HepG2 (cell line): ENCODE results near the gene TTC9. TPM values are rescaled to one million over a fixed set of nuclear protein-coding genes. Genes with fewer than 3 reads are reported as not detected.

ENCODE experiments used
- ATAC-seq: fragments of 200-7000 bp; cut with Tn5 transposase; 3 replicates; pipeline ENCODE4 v1.9.1; 2020; ENCODE audit warnings: mild to moderate bottlenecking, moderate library complexity
- BruUV-seq: library from RNA; stranded (reverse); fragments of 400-500 nt; replicated peaks from 2 replicates; lab custom pipeline; 2021; lab: Mats Ljungman, UMichigan
- CTCF ChIA-PET: fragments of 300-600 bp; formaldehyde crosslinking; extraction: SDS; loops from one replicate; lab custom pipeline; 2021; ENCODE audit warnings: low total read pairs, inconsistent platforms, low intra/inter-chr PET ratio; lab: Yijun Ruan, JAX
- POLR2A ChIA-PET: fragments of 350-600 bp; sonication (Branson Sonifier 250); formaldehyde crosslinking; loops from one replicate; lab custom pipeline; 2020; ENCODE audit warnings: antibody characterized with exemption, inconsistent platforms; lab: Yijun Ruan, JAX
- DNase-seq: peaks from one replicate; pipeline ENCODE4 v3.0.0-alpha.2; 2015; ENCODE audit warnings: low spot score
- FAIRE-seq: peaks from 3 replicates; lab custom pipeline; 2011; peaks lifted over from hg19 to GRCh38; lab: Jason Lieb, UNC
- H2AFZ ChIP-seq: one replicate; pipeline ENCODE4 v1.6.1; 2011; ENCODE audit warnings: low read length, inconsistent platforms
- H3K27ac ChIP-seq: fragments of 300-600 bp; 3 replicates; pipeline ENCODE4 v1.8.0; 2011; ENCODE audit warnings: mixed run types, mild to moderate bottlenecking, mixed read lengths, low read length, inconsistent platforms; ENCODE audit not compliant: insufficient read depth; ENCODE audit errors: extremely low read length
- H3K27me3 ChIP-seq, 2 experiments: fragments of 200-600 bp in 1 of 2; 2 replicates in 1 of 2; 3 replicates in 1 of 2; pipeline versions ENCODE4 v1.6.0 to v1.8.0; 2011; ENCODE audit warnings: low read length in 2 of 2, mild to moderate bottlenecking in 2 of 2, moderate library complexity in 2 of 2, inconsistent platforms in 1 of 2; ENCODE audit not compliant: insufficient read depth in 2 of 2, control insufficient read depth in 1 of 2
- H3K36me3 ChIP-seq, 2 experiments: fragments of 200-600 bp in 1 of 2; replicated peaks in 1 of 2; 2 replicates in 1 of 2; 3 replicates in 1 of 2; pipeline versions ENCODE4 v1.5.1 to v1.8.0; 2011; ENCODE audit warnings: low read length in 2 of 2, inconsistent platforms in 1 of 2; ENCODE audit not compliant: insufficient read depth in 2 of 2, control insufficient read depth in 1 of 2
- H3K4me1 ChIP-seq: 2 replicates; pipeline ENCODE4 v1.5.1; 2012; ENCODE audit warnings: low read length, inconsistent platforms; ENCODE audit not compliant: insufficient read depth
- H3K4me2 ChIP-seq: 2 replicates; pipeline ENCODE4 v1.6.0; 2011; ENCODE audit warnings: low read depth, low read length, inconsistent platforms
- H3K4me3 ChIP-seq, 3 experiments: fragments of 200-600 bp in 1 of 3; sonication (generic), shearing (Covaris generic) in 1 of 3; replicated peaks in 1 of 3; 2 replicates each; pipeline ENCODE4 v1.5.1; 2011 to 2016; ENCODE audit warnings: low read length in 3 of 3, inconsistent platforms in 2 of 3, low read depth in 2 of 3, mild to moderate bottlenecking in 2 of 3, control low read depth in 1 of 3, mixed read lengths in 1 of 3; ENCODE audit not compliant: insufficient read depth in 1 of 3
- H3K79me2 ChIP-seq: one replicate; pipeline ENCODE4 v1.6.1; 2011; ENCODE audit warnings: low read length, inconsistent platforms; ENCODE audit not compliant: insufficient read depth
- H3K9ac ChIP-seq: 2 replicates; pipeline ENCODE4 v1.6.0; 2011; ENCODE audit warnings: mild to moderate bottlenecking, low read depth, low read length, inconsistent platforms; ENCODE audit not compliant: insufficient read depth
- H3K9me3 ChIP-seq: 2 replicates; pipeline ENCODE4 v1.5.1; 2012; ENCODE audit warnings: mild to moderate bottlenecking, low read length
- H4K20me1 ChIP-seq: 2 replicates; pipeline ENCODE4 v1.6.0; 2011; ENCODE audit warnings: inconsistent platforms, mild to moderate bottlenecking, low read length, moderate library complexity; ENCODE audit not compliant: insufficient read depth
- CENPT ChIP-seq: sonication (generic); formaldehyde crosslinking; IDR thresholded peaks from 2 replicates; pipeline ENCODE4 v1.8.0; 2022; ENCODE audit warnings: low read depth, mild to moderate bottlenecking, moderate library complexity, missing genetic modification reagents
- NFKB2 ChIP-seq: sonication (generic); formaldehyde crosslinking; IDR thresholded peaks from 2 replicates; pipeline ENCODE4 v1.4.0; 2020; ENCODE audit warnings: missing genetic modification reagents, borderline replicate concordance
- POGZ ChIP-seq: sonication (generic); formaldehyde crosslinking; IDR thresholded peaks from 2 replicates; pipeline ENCODE4 v1.4.0; 2020; ENCODE audit warnings: mild to moderate bottlenecking, missing genetic modification reagents
- THAP9 ChIP-seq: sonication (generic); formaldehyde crosslinking; IDR thresholded peaks from 2 replicates; pipeline ENCODE4; 2020; ENCODE audit warnings: missing genetic modification reagents, mild to moderate bottlenecking, borderline replicate concordance
- U2AF1 ChIP-seq: fragments of 200-400 bp; formaldehyde crosslinking; optimal IDR thresholded peaks from 2 replicates; pipeline ENCODE3; 2017; ENCODE audit warnings: mild to moderate bottlenecking, low read depth, low read length
- ZFP91 ChIP-seq: sonication (generic); formaldehyde crosslinking; IDR thresholded peaks from 2 replicates; pipeline ENCODE4 v1.9.0; 2022; ENCODE audit warnings: missing genetic modification reagents, mild to moderate bottlenecking, borderline replicate concordance
- ZNF143 ChIP-seq: sonication (generic); formaldehyde crosslinking; IDR thresholded peaks from 2 replicates; pipeline ENCODE4 v1.4.0; 2020; ENCODE audit warnings: missing genetic modification reagents
- ZNF280B ChIP-seq: sonication (generic); formaldehyde crosslinking; IDR thresholded peaks from 2 replicates; pipeline ENCODE4 v1.5.0; 2020; ENCODE audit warnings: missing genetic modification reagents, mild to moderate bottlenecking, borderline replicate concordance
- ZNF670 ChIP-seq: sonication (generic); formaldehyde crosslinking; IDR thresholded peaks from 2 replicates; pipeline ENCODE4 v1.8.0; 2022; ENCODE audit warnings: mild to moderate bottlenecking, missing genetic modification reagents, borderline replicate concordance
- ZNF672 ChIP-seq: sonication (generic); formaldehyde crosslinking; IDR thresholded peaks from 2 replicates; pipeline ENCODE4 v1.8.1; 2022; ENCODE audit warnings: missing genetic modification reagents
- ZNF740 ChIP-seq: sonication (generic); formaldehyde crosslinking; IDR thresholded peaks from 2 replicates; pipeline ENCODE4 v1.4.0; 2020; ENCODE audit warnings: missing genetic modification reagents
- WGBS: methylation state at CpG from one replicate; pipeline ENCODE4 v1.1.6; 2017; ENCODE audit warnings: low lambda C conversion rate; 5-methylcytosine and 5-hydroxymethylcytosine counted together
- in situ Hi-C: cut with HindIII; loops from 2 replicates; pipeline ENCODE4 v1.10.0; 2017; ENCODE audit warnings: low pct_unique_long_range_greater_than_20kb; ENCODE audit not compliant: extremely low pct_ligation_motif_present
- intact Hi-C: fragments of 100-400 bp; cut with micrococcal nuclease; formaldehyde crosslinking; loops from one replicate; pipeline ENCODE4 v1.10.0; 2022; ENCODE audit not compliant: unreplicated experiment
- polyA plus RNA-seq, 8 experiments: library from polyadenylated mRNA; depleted of rRNA in 3 of 8; stranded (reverse) in 7 of 8; unstranded in 1 of 8; fragments of >200 nt; fragmentation: Illumina TruSeq in 4 of 8; extraction: Trizol in 4 of 8; gene quantifications; 2 replicates each; pipeline versions ENCODE4 v1.2.1 to v1.2.3, GENCODE V29; 2011 to 2016; ENCODE audit warnings: low read depth in 4 of 8, missing spikeins in 1 of 8, mixed read lengths in 1 of 8; ENCODE audit not compliant: insufficient read depth in 1 of 8
- total RNA-seq, 5 experiments: library from RNA; depleted of rRNA; stranded (reverse); fragments of >200 nt; fragmentation: Illumina TruSeq; extraction: Trizol; gene quantifications; 2 replicates each; pipeline ENCODE4 v1.2.3, GENCODE V29; 2016; ENCODE audit warnings: low read depth in 1 of 5

TTC9 gene
- total and polyA plus RNA-seq, 2 of the 13 experiments (the other 11 are each of a cell fraction or from before 2014, with no cell fraction given) = 0.13 to 0.30 TPM

GRCh38 chr14:70696026-70696425 lies 54.3 kb downstream of the TTC9 start:
- no peaks in the 10 kb centered on the region for H3K9me3 ChIP-seq
- no peak overlapping the region for H3K4me2 ChIP-seq
- intact Hi-C loops = no loop called here
- no peak overlapping the region for H3K27ac ChIP-seq
- H2AFZ ChIP-seq = no peak overlapping the region
- FAIRE-seq = no peak
- H3K4me1 ChIP-seq = peaks cover 13% of the 10 kb centered on the region
- POLR2A ChIA-PET = no interaction called here
- no peaks in the 10 kb centered on the region for H3K36me3 ChIP-seq
- no peaks in the 10 kb centered on the region for H4K20me1 ChIP-seq
- no peaks in the 10 kb centered on the region for H3K79me2 ChIP-seq
- no peak overlapping the region for H3K4me3 ChIP-seq
- H3K27me3 ChIP-seq = no peaks in the 10 kb centered on the region; a peak in 1 of 5 replicates
- no peak overlapping the region for H3K9ac ChIP-seq
- in situ Hi-C loops = no loop called here
- CTCF ChIA-PET = no interaction called here
- WGBS = 11% methylated on average over 2 of the region's 2 CpGs
- ATAC-seq = no peak
- no peak for DNase-seq
- no TSS peak for BruUV-seq
- TF ChIP-seq THAP9 (CRISPR knock-in tag) (no peak), ZNF143 (CRISPR knock-in tag) (no peak), ZNF672 (CRISPR knock-in tag) (no peak), ZNF740 (CRISPR knock-in tag) (no peak), ZNF670 (no peak), NFKB2 (CRISPR knock-in tag) (no peak), ZNF280B (no peak), CENPT (CRISPR knock-in tag) (no peak), U2AF1 (no peak), POGZ (CRISPR knock-in tag) (no peak), ZFP91 (CRISPR knock-in tag) (no peak)
